Hepatocyte (in vitro differentiated cells): ENCODE results near the gene ADGRD1.

Source experiments
- EZH2 ChIP-seq: fragments of 200-600 bp; sonication (generic); IDR thresholded peaks from 2 replicates; pipeline ENCODE4 v1.6.1; 2016; ENCODE audit warnings: antibody characterized with exemption, mild to moderate bottlenecking, borderline replicate concordance
- EZH2phosphoT487 ChIP-seq: fragments of 200-600 bp; sonication (generic); IDR thresholded peaks from one replicate; pipeline ENCODE4 v1.6.1; 2018; ENCODE audit warnings: antibody characterized with exemption, mild to moderate bottlenecking, low read depth, moderate library complexity; ENCODE audit not compliant: unreplicated experiment, severe bottlenecking
- TF ChIP-seq, protein P1 (sequence below): fragments of 200-600 bp; sonication (generic); IDR thresholded peaks from 2 replicates; pipeline ENCODE4 v1.5.1; 2016; ENCODE audit warnings: antibody characterized with exemption, mild to moderate bottlenecking; ENCODE audit not compliant: poor library complexity

DNA sequence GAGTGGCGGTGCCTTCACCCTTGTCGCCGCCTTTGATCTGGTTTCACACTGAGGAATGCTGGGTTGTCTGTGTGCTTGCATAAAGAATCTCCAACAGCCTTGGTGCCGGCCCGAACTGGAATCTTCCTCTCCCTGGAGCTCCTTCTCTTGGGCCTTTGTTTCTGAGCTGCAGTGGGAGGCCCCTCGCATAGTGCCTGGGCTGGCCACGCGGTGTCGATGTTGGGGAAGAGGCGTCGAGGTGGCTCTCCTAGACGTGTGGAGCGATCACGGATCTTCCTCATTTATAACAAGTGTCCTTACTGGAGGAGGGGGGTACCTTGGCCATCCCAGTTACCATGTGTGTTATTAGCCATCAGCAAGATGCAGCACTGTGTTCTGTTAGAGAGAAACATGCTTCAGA lies 60.6 kb downstream of the ADGRD1 start:
- TF ChIP-seq, protein P1, sequence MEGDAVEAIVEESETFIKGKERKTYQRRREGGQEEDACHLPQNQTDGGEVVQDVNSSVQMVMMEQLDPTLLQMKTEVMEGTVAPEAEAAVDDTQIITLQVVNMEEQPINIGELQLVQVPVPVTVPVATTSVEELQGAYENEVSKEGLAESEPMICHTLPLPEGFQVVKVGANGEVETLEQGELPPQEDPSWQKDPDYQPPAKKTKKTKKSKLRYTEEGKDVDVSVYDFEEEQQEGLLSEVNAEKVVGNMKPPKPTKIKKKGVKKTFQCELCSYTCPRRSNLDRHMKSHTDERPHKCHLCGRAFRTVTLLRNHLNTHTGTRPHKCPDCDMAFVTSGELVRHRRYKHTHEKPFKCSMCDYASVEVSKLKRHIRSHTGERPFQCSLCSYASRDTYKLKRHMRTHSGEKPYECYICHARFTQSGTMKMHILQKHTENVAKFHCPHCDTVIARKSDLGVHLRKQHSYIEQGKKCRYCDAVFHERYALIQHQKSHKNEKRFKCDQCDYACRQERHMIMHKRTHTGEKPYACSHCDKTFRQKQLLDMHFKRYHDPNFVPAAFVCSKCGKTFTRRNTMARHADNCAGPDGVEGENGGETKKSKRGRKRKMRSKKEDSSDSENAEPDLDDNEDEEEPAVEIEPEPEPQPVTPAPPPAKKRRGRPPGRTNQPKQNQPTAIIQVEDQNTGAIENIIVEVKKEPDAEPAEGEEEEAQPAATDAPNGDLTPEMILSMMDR, result no peak
- TF ChIP-seq EZH2 (no peak), EZH2phosphoT487 (no peak)
